Measurements from ENCODE around the gene USP3. TPM values are rescaled to one million over a fixed set of nuclear protein-coding genes. Genes with fewer than 3 reads are reported as not detected.

USP3 gene
- total and polyA plus RNA-seq, 2 of the 13 experiments (the other 11 are each of a cell fraction or from before 2014, with no cell fraction given), result 14.3 to 61.2 TPM

GRCh38 chr15:63466378-63467192 is 37.8 kb upstream of the USP3 start (continued):
- TF ChIP-seq, protein P1, sequence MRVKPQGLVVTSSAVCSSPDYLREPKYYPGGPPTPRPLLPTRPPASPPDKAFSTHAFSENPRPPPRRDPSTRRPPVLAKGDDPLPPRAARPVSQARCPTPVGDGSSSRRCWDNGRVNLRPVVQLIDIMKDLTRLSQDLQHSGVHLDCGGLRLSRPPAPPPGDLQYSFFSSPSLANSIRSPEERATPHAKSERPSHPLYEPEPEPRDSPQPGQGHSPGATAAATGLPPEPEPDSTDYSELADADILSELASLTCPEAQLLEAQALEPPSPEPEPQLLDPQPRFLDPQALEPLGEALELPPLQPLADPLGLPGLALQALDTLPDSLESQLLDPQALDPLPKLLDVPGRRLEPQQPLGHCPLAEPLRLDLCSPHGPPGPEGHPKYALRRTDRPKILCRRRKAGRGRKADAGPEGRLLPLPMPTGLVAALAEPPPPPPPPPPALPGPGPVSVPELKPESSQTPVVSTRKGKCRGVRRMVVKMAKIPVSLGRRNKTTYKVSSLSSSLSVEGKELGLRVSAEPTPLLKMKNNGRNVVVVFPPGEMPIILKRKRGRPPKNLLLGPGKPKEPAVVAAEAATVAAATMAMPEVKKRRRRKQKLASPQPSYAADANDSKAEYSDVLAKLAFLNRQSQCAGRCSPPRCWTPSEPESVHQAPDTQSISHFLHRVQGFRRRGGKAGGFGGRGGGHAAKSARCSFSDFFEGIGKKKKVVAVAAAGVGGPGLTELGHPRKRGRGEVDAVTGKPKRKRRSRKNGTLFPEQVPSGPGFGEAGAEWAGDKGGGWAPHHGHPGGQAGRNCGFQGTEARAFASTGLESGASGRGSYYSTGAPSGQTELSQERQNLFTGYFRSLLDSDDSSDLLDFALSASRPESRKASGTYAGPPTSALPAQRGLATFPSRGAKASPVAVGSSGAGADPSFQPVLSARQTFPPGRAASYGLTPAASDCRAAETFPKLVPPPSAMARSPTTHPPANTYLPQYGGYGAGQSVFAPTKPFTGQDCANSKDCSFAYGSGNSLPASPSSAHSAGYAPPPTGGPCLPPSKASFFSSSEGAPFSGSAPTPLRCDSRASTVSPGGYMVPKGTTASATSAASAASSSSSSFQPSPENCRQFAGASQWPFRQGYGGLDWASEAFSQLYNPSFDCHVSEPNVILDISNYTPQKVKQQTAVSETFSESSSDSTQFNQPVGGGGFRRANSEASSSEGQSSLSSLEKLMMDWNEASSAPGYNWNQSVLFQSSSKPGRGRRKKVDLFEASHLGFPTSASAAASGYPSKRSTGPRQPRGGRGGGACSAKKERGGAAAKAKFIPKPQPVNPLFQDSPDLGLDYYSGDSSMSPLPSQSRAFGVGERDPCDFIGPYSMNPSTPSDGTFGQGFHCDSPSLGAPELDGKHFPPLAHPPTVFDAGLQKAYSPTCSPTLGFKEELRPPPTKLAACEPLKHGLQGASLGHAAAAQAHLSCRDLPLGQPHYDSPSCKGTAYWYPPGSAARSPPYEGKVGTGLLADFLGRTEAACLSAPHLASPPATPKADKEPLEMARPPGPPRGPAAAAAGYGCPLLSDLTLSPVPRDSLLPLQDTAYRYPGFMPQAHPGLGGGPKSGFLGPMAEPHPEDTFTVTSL (CRISPR knock-in tag; IDR thresholded peaks at IDR 0.05; ENCODE audit: borderline replicate concordance), result no peak
- TF ChIP-seq ZNF790 (CRISPR knock-in tag; IDR thresholded peaks at IDR 0.05; ENCODE audit: borderline replicate concordance) (no peak), HOXA5 (CRISPR knock-in tag; IDR thresholded peaks at IDR 0.05) (no peak), FOXK2 (IDR thresholded peaks at IDR 0.05) (peak; percentile 17; the same call in 1 of the 2 replicates), ZNF253 (CRISPR knock-in tag; IDR thresholded peaks at IDR 0.05; ENCODE audit: borderline replicate concordance) (no peak), SKIL (CRISPR knock-in tag; IDR thresholded peaks at IDR 0.05; ENCODE audit: borderline replicate concordance) (0 out of 2 replicates have a peak, but pooled peaks have one; percentile 55), HINFP (CRISPR knock-in tag; IDR thresholded peaks at IDR 0.05; ENCODE audit: low read depth) (no peak), ZNF530 (CRISPR knock-in tag; IDR thresholded peaks at IDR 0.05; ENCODE audit: low read depth) (no peak), FOXA3 (CRISPR knock-in tag; IDR thresholded peaks at IDR 0.05) (peak; percentile 93), HOXD1 (CRISPR knock-in tag; IDR thresholded peaks at IDR 0.05) (no peak), SIX4 (CRISPR knock-in tag; IDR thresholded peaks at IDR 0.05) (no peak), TRIM24 (CRISPR knock-in tag; IDR thresholded peaks at IDR 0.05) (no peak), USF2 (IDR thresholded peaks at IDR 0.05; ENCODE audit: low read depth, low read length) (no peak), USF2 (CRISPR knock-in tag; IDR thresholded peaks at IDR 0.05; ENCODE audit: borderline replicate concordance) (0 out of 2 replicates have a peak, but pooled peaks have one; percentile 31)
- TF ChIP-seq, protein P2, sequence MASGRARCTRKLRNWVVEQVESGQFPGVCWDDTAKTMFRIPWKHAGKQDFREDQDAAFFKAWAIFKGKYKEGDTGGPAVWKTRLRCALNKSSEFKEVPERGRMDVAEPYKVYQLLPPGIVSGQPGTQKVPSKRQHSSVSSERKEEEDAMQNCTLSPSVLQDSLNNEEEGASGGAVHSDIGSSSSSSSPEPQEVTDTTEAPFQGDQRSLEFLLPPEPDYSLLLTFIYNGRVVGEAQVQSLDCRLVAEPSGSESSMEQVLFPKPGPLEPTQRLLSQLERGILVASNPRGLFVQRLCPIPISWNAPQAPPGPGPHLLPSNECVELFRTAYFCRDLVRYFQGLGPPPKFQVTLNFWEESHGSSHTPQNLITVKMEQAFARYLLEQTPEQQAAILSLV (CRISPR knock-in tag; IDR thresholded peaks at IDR 0.05; ENCODE audit: borderline replicate concordance), result no peak

Measured in HepG2 (cell line).